ENCODE measurements around the gene SLC22A23. TPM values are rescaled to one million over a fixed set of nuclear protein-coding genes. Genes with fewer than 3 reads are reported as not detected.
A peak's percentile ranks its signal among the peaks of the same experiment; 100 is the strongest.

The SLC22A23 gene
- total RNA-seq, 4 donors from 2014 or later = 6.2 to 10.8 (median 7.8) TPM

GRCh38 chr6:3235486-3235885 lies 221.4 kb downstream of the SLC22A23 start:
- no peak for ATAC-seq
- Histone ChIP-seq H3K27ac (no peak overlapping the region), H3K9me3 (no peaks in the 10 kb centered on the region), H3K36me3 (no peaks in the 10 kb centered on the region), H3K4me1 (peaks cover 0 to 17% (median 5%) of the 10 kb centered on the region in 3 donors), H3K27me3 (peaks cover 18% of the 10 kb centered on the region), H3K4me3 (no peak overlapping the region)
- TF ChIP-seq EP300 (IDR thresholded peaks at IDR 0.05) (no peak), POLR2A (IDR thresholded peaks at IDR 0.05) (no peak), CTCF (IDR thresholded peaks at IDR 0.05) (no peak), POLR2AphosphoS5 (IDR thresholded peaks at IDR 0.05) (no peak)
- WGBS, 2 donors (ENCODE audit: low coverage in 1 of 2) = 77% methylated on average over 2 of the region's 2 CpGs; no CpG with 5 or more reads in 1 of the 2 donors

GRCh38 chr6:3233904-3234303 lies 222.9 kb downstream of the SLC22A23 start:
- TF ChIP-seq CTCF (IDR thresholded peaks at IDR 0.05) = no peak
- no peak for TF ChIP-seq POLR2AphosphoS5 (IDR thresholded peaks at IDR 0.05)
- H3K36me3 ChIP-seq = no peaks in the 10 kb centered on the region
- H3K27me3 ChIP-seq = peaks cover 33% of the 10 kb centered on the region
- no peak overlapping the region for H3K27ac ChIP-seq
- 91 to 100% methylated on average over 2 to 3 of the region's 3 CpGs for WGBS, 2 donors (ENCODE audit: low coverage in 1 of 2)
- H3K4me1 ChIP-seq = peaks cover 0 to 33% (median 13%) of the 10 kb centered on the region in 3 donors
- H3K9me3 ChIP-seq = no peaks in the 10 kb centered on the region
- ATAC-seq = no peak
- no peak overlapping the region for H3K4me3 ChIP-seq

GRCh38 chr6:3233321-3233720 lies 223.5 kb downstream of the SLC22A23 start:
- Histone ChIP-seq H3K9me3 (no peaks in the 10 kb centered on the region), H3K36me3 (no peaks in the 10 kb centered on the region), H3K4me3 (no peak overlapping the region), H3K27ac (no peak overlapping the region), H3K27me3 (peaks cover 39% of the 10 kb centered on the region), H3K4me1 (peaks cover 0 to 39% (median 19%) of the 10 kb centered on the region in 3 donors)
- TF ChIP-seq CTCF (IDR thresholded peaks at IDR 0.05) (no peak), POLR2A (IDR thresholded peaks at IDR 0.05) (no peak), POLR2AphosphoS5 (IDR thresholded peaks at IDR 0.05) (no peak), EP300 (IDR thresholded peaks at IDR 0.05) (no peak)
- 71 to 100% methylated on average over 1 to 3 of the region's 3 CpGs for WGBS, 2 donors (ENCODE audit: low coverage in 1 of 2)
- ATAC-seq = no peak

GRCh38 chr6:3232017-3232945 lies 224.6 kb downstream of the SLC22A23 start:
- Histone ChIP-seq H3K27ac (peak overlapping the region in 3 of 4 donors; percentile 87 to 93 (median 90)), H3K27me3 (peaks cover 49% of the 10 kb centered on the region), H3K36me3 (no peaks in the 10 kb centered on the region), H3K4me3 (peak overlapping the region; percentile 40 to 64), H3K9me3 (no peaks in the 10 kb centered on the region), H3K4me1 (peaks cover 0 to 49% (median 30%) of the 10 kb centered on the region in 3 donors)
- TF ChIP-seq EP300 (IDR thresholded peaks at IDR 0.05) (no peak), POLR2A (IDR thresholded peaks at IDR 0.05) (no peak), POLR2AphosphoS5 (IDR thresholded peaks at IDR 0.05) (no peak), CTCF (IDR thresholded peaks at IDR 0.05) (no peak)
- 28 to 34% methylated on average over 13 to 22 of the region's 23 CpGs for WGBS, 2 donors (ENCODE audit: low coverage in 1 of 2)
- no peak for ATAC-seq

Measured in gastroesophageal sphincter (tissue), 4 donors.